Panc1 (cell line): ENCODE measurements around the gene DCTD. TPM values are rescaled to one million over a fixed set of nuclear protein-coding genes. Genes with fewer than 3 reads are reported as not detected.

Source experiments
- ATAC-seq: fragments of 200-7000 bp; cut with Tn5 transposase; 2 replicates; pipeline ENCODE4 v1.9.1; 2020; ENCODE audit warnings: mild to moderate bottlenecking, moderate library complexity
- BruUV-seq: library from RNA; stranded (reverse); fragments of 400-500 nt; replicated peaks from 2 replicates; lab custom pipeline; 2021; lab: Mats Ljungman, UMichigan
- CTCF ChIA-PET: fragments of 300-600 bp; sonication (Branson Sonifier 250); formaldehyde crosslinking; loops from one replicate; lab custom pipeline; 2022; ENCODE audit warnings: antibody characterized with exemption; lab: Charles Lee
- POLR2A ChIA-PET: fragments of 300-600 bp; sonication (Branson Sonifier 250); formaldehyde crosslinking; loops from one replicate; lab custom pipeline; 2022; ENCODE audit warnings: antibody characterized with exemption; lab: Charles Lee
- DNase-seq: peaks from one replicate; pipeline ENCODE4 v3.0.0-alpha.2; 2010; ENCODE audit warnings: low read depth, low spot score
- H3K27ac ChIP-seq: 2 replicates; pipeline ENCODE4 v1.5.1; 2011; ENCODE audit warnings: mild to moderate bottlenecking, low read length, inconsistent platforms
- H3K27me3 ChIP-seq: fragments of 200-500 bp; sonication (Bioruptor generic); 2 replicates; pipeline ENCODE4 v1.6.0; 2014; ENCODE audit warnings: low read length, inconsistent platforms; ENCODE audit not compliant: control insufficient read depth, insufficient read depth
- H3K36me3 ChIP-seq: fragments of 200-500 bp; sonication (Bioruptor generic); 2 replicates; pipeline ENCODE4 v1.5.1; 2014; ENCODE audit warnings: inconsistent platforms, mild to moderate bottlenecking, low read length, moderate library complexity; ENCODE audit not compliant: control insufficient read depth, insufficient read depth
- H3K4me1 ChIP-seq: 2 replicates; pipeline ENCODE4 v1.5.1; 2011; ENCODE audit warnings: inconsistent platforms, mild to moderate bottlenecking, low read length, moderate library complexity; ENCODE audit not compliant: control insufficient read depth, insufficient read depth
- H3K4me3 ChIP-seq, 2 experiments: 2 replicates each; pipeline ENCODE4 v1.5.1; 2011 to 2012; ENCODE audit warnings: low read depth in 2 of 2, low read length in 2 of 2, mild to moderate bottlenecking in 2 of 2, inconsistent platforms in 1 of 2, moderate library complexity in 1 of 2
- H3K9me3 ChIP-seq: fragments of 200-500 bp; sonication (Bioruptor generic); 2 replicates; pipeline ENCODE4 v1.5.1; 2014; ENCODE audit warnings: low read depth, mild to moderate bottlenecking, inconsistent platforms, low read length, moderate library complexity; ENCODE audit not compliant: control insufficient read depth, insufficient read depth
- POLR2AphosphoS5 ChIP-seq: IDR thresholded peaks from 2 replicates; pipeline ENCODE4 v1.6.1; 2012; ENCODE audit warnings: mild to moderate bottlenecking, low read depth, low read length, moderate library complexity
- REST ChIP-seq, 2 experiments: IDR thresholded peaks; 2 replicates each; pipeline ENCODE4 v1.6.1; 2011 to 2012; ENCODE audit warnings: low read depth in 2 of 2, control low read depth in 1 of 2, low read length in 1 of 2, mild to moderate bottlenecking in 1 of 2, moderate library complexity in 1 of 2; ENCODE audit not compliant: insufficient read depth in 1 of 2
- SIN3A ChIP-seq: IDR thresholded peaks from 2 replicates; pipeline ENCODE4 v1.6.1; 2012; ENCODE audit warnings: low read depth, mild to moderate bottlenecking, low read length, moderate library complexity, borderline replicate concordance; ENCODE audit not compliant: insufficient read depth
- TCF7L2 ChIP-seq: IDR thresholded peaks from 2 replicates; pipeline ENCODE4 v1.6.1; 2011; ENCODE audit warnings: mild to moderate bottlenecking, low read depth, low read length, inconsistent platforms
- in situ Hi-C: cut with HindIII; loops from 2 replicates; pipeline ENCODE4 v1.10.0; 2016; ENCODE audit warnings: low sequenced_read_pairs, low pct_unique_long_range_greater_than_20kb
- intact Hi-C: fragments of 100-400 bp; cut with micrococcal nuclease; formaldehyde crosslinking; loops from one replicate; pipeline ENCODE4 v1.10.0; 2022; ENCODE audit not compliant: unreplicated experiment
- total RNA-seq: library from RNA; stranded (reverse); gene quantifications from one replicate; pipeline ENCODE4 v1.2.1, GENCODE V29; 2021; ENCODE audit not compliant: unreplicated experiment
- TF ChIP-seq, protein P1 (sequence below): fragments of 450-650 bp; IDR thresholded peaks from 2 replicates; pipeline ENCODE4 v1.5.1; 2017; ENCODE audit warnings: mild to moderate bottlenecking

Gene DCTD
- total RNA-seq, 1 experiment from 2014 or later, result 77.0 TPM

- in situ Hi-C loops, result no loop called here
- CTCF ChIA-PET, result no interaction called here
- Histone ChIP-seq H3K36me3 (no peaks in the 10 kb centered on the region; the same call in none of the 2 replicates), H3K4me1 (no peaks in the 10 kb centered on the region), H3K4me3 (no peak overlapping the region), H3K9me3 (no peaks in the 10 kb centered on the region), H3K27me3 (no peaks in the 10 kb centered on the region), H3K27ac (no peak overlapping the region)
- DNase-seq, result no peak
- POLR2A ChIA-PET, result no interaction called here
- intact Hi-C loops, result no loop called here
- no peak for TF ChIP-seq SIN3A
- TF ChIP-seq, protein P1, sequence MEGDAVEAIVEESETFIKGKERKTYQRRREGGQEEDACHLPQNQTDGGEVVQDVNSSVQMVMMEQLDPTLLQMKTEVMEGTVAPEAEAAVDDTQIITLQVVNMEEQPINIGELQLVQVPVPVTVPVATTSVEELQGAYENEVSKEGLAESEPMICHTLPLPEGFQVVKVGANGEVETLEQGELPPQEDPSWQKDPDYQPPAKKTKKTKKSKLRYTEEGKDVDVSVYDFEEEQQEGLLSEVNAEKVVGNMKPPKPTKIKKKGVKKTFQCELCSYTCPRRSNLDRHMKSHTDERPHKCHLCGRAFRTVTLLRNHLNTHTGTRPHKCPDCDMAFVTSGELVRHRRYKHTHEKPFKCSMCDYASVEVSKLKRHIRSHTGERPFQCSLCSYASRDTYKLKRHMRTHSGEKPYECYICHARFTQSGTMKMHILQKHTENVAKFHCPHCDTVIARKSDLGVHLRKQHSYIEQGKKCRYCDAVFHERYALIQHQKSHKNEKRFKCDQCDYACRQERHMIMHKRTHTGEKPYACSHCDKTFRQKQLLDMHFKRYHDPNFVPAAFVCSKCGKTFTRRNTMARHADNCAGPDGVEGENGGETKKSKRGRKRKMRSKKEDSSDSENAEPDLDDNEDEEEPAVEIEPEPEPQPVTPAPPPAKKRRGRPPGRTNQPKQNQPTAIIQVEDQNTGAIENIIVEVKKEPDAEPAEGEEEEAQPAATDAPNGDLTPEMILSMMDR, result no peak
- TF ChIP-seq POLR2AphosphoS5, result no peak
- TF ChIP-seq REST (IDR thresholded peaks at IDR 0.05; ENCODE audit: insufficient read depth in 1 of 2, low read depth in 2 of 2, low read length in 1 of 2), result no peak
- no peak for TF ChIP-seq TCF7L2
- no peak for ATAC-seq
- no TSS peak for BruUV-seq
Measured at GRCh38 chr4:182898479-182898799, 18.7 kb downstream of the DCTD start.

DNA sequence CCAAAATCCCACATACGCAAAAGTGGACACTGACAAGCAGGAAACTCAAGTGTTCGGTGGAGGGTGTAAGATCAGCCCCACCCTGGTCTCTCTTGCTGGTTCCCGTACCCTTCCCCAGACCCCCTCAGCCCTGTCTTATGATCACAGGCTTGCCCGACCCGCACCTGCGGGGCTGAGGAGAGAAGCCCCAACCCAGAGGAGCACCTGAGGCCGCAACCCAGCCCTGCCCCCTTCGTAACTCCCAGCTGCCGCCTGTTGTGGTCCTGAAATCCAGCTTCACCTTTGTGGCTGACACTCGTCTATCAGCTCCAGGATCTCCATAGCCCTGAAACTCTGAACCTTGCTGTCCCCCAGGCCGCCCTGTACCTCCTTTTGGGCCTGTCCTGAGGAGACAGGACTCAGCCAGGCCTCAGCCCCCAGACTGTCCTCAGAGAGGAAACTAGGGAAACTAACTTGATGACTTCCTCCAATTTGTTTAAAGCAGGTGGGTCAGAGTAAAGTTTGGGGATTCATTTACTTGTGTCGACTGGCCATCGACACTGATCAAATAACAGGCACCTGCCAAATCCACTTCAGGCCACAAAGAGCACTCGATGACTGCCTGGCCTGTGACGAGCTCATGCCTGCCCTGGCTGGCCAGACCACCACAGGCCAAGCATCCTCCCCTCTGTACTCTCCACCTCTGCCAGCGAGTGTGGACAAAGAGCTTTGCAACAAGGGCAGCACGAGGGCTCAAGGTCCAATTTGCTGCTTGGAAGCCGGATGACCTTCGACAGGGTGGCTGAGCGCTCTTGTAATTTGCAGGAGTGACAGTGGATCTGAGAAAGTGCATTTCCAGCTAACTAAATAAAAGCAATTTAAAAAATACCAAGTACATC lies 19.3 kb downstream of the DCTD start:
- H3K27me3 ChIP-seq, result no peaks in the 10 kb centered on the region
- in situ Hi-C loops (no loop called here), intact Hi-C loops (no loop called here)
- H3K9me3 ChIP-seq, result no peaks in the 10 kb centered on the region
- no peak for DNase-seq
- ChIA-PET POLR2A (no interaction called here), CTCF (no interaction called here)
- TF ChIP-seq TCF7L2, result no peak
- TF ChIP-seq POLR2AphosphoS5, result no peak
- no peak for TF ChIP-seq SIN3A
- TF ChIP-seq REST (IDR thresholded peaks at IDR 0.05; ENCODE audit: insufficient read depth in 1 of 2, low read depth in 2 of 2, low read length in 1 of 2), result no peak
- TF ChIP-seq, protein P1, result no peak
- H3K4me3 ChIP-seq, result no peak overlapping the region
- ATAC-seq, result no peak
- no peaks in the 10 kb centered on the region; the same call in none of the 2 replicates for H3K36me3 ChIP-seq
- no peak overlapping the region for H3K27ac ChIP-seq
- TSS peak; percentile 52 for BruUV-seq
- no peaks in the 10 kb centered on the region for H3K4me1 ChIP-seq
